Measurements from ENCODE around the gene ATOX1. TPM values are rescaled to one million over a fixed set of nuclear protein-coding genes. Genes with fewer than 3 reads are reported as not detected.
A peak's percentile ranks its signal among the peaks of the same experiment; 100 is the strongest.
"Not testable (repeated sequence)": the region's sequence is repeated elsewhere in the genome, so short reads cannot be mapped to it uniquely, and the experiment has no call there.

Gene ATOX1
- total and polyA plus RNA-seq, 2 donors = 30.8 to 121 TPM

DNA sequence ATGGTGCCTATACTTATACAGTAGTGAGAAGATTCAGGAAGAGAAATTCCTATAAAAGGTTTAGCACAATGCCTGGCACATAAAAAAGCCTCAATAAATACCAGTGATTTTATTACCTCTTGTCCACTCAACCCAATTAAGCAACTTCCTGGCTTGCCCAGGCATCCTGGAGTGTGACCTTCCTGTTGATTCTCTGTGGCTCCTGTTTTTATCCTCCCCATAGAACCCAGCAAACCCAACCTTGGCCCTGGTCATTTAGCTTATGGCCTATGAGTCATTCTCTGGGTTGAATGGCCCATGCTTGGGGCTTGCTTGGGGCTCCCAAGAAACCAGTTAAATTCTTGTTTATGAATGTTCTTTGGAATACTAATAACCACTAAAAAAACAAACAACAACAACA, 50.3 kb downstream of the ATOX1 start:
- Histone ChIP-seq H3K36me3 (ENCODE audit: insufficient read depth) (no peaks in the 10 kb centered on the region), H3K4me1 (ENCODE audit: insufficient read depth) (no peaks in the 10 kb centered on the region), H3K27ac (ENCODE audit: low read depth) (no peak overlapping the region), H3K4me3 (ENCODE audit: low read depth, low read length) (no peak overlapping the region)
- no peak for DNase-seq (ENCODE audit: extremely low spot score)

DNA sequence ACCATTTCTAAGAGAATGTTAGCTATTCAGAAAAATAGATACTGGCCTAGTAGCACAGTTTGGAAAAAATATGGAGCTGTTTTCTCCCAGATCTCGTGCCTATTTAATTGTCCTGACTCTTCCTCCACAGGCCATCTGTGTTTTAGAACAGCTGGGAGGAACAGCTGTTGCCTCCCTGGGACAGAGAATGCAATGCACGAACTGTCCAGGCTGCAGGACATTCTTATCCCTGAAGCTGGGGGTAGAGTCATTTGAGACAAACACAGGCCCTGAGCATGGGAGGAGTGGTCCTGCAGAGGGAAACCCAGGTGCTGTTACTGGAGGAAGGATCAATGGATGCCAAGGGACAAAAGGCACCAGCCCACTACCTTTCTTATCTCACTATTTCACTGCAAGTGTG, 50.9 kb downstream of the ATOX1 start:
- Histone ChIP-seq H3K36me3 (ENCODE audit: insufficient read depth) (no peaks in the 10 kb centered on the region), H3K4me1 (ENCODE audit: insufficient read depth) (no peaks in the 10 kb centered on the region), H3K27ac (ENCODE audit: low read depth) (no peak overlapping the region), H3K4me3 (ENCODE audit: low read depth, low read length) (no peak overlapping the region)
- WGBS = 51% methylated on average over 2 of the region's 2 CpGs
- no peak for DNase-seq (ENCODE audit: extremely low spot score)

DNA sequence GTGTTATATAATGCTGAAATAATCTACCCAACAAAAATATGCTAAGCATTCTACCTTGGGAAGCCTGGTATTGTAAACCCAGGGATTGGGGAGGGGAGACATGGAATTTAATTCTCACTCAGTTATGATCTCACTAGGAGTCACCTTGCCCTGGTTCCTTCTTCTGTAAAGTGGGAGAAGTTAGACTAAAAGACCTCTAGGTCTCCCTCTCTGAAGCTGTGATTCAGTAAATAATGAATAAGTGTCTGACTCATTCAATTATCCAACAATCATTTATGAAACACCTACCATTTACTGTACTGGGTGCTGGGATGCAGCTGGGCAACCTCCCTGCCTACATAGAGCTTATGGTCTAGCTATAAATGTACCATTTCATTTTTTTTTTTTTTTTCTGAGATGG, 51.5 kb downstream of the ATOX1 start:
- DNase-seq (ENCODE audit: extremely low spot score) = no peak
- Histone ChIP-seq H3K4me3 (ENCODE audit: low read depth, low read length) (no peak overlapping the region), H3K4me1 (ENCODE audit: insufficient read depth) (no peaks in the 10 kb centered on the region), H3K27ac (ENCODE audit: low read depth) (no peak overlapping the region), H3K36me3 (ENCODE audit: insufficient read depth) (no peaks in the 10 kb centered on the region)

DNA sequence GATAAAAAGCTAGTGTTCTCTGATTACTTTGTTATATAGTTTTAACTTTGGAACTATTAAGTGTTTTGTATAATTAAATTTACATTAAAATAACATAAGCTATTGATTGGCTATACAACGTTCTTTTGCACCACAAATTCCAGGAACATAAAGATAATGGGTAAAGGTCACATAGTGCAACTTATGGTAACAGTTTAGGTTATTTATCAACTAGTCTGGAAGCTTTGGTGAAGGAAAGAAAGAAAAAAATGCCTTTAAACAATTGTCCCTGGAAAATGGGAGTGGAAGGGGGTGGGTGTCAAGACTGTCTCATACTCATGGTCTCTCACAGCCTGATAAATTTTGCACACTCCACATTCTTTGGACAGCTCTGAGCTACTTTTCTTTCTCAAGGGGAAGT, 54.7 kb downstream of the ATOX1 start:
- Histone ChIP-seq H3K36me3 (ENCODE audit: insufficient read depth) (no peaks in the 10 kb centered on the region), H3K27ac (ENCODE audit: low read depth) (no peak overlapping the region), H3K4me1 (ENCODE audit: insufficient read depth) (no peaks in the 10 kb centered on the region), H3K4me3 (ENCODE audit: low read depth, low read length) (no peak overlapping the region)
- DNase-seq (ENCODE audit: extremely low spot score) = no peak
- WGBS = 66% methylated on average over 1 of the region's 1 CpG

DNA sequence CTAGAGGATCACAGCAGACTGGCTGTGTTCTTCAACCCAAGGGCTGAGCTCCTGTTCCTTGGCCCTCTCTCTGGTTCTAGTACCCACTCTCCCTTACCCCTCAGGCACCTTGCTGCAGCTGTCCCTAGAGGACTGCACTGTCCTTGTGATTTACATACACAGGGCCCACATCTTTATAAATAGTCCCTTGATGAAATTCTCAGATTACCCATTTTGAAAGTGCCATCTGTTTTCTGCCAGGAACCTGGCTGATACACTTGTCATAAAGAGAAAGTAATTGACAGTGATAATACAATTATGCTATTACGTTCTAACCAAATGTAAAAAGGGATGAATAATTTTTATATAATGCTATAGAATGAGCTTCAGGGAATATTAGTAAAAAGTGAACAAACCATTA, 55.2 kb downstream of the ATOX1 start:
- Histone ChIP-seq H3K27ac (ENCODE audit: low read depth) (no peak overlapping the region), H3K4me3 (ENCODE audit: low read depth, low read length) (no peak overlapping the region), H3K36me3 (ENCODE audit: insufficient read depth) (no peaks in the 10 kb centered on the region), H3K4me1 (ENCODE audit: insufficient read depth) (no peaks in the 10 kb centered on the region)
- no peak for DNase-seq (ENCODE audit: extremely low spot score)
- WGBS = 81% methylated on average over 1 of the region's 1 CpG

DNA sequence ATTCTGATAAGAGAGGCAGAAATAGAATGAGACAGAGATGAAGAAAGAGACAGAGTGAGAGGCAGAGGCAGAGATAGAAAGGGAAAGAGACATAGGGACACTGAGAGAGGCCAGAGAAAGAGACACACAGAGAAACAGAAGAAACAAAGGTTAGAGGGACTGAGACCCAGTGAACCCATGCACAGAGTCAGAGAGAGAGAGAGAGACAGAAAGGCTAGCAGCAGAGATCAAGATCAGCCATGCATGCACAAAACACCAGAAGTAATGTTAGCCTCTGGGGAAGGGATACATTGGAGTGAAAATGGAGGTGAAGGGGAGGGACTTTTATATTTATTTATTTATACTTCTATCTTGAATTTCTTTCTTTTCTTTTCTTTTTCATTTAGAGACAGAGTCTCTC, 57.6 kb downstream of the ATOX1 start:
- Histone ChIP-seq H3K27ac (ENCODE audit: low read depth) (no peak overlapping the region), H3K4me3 (ENCODE audit: low read depth, low read length) (no peak overlapping the region), H3K4me1 (ENCODE audit: insufficient read depth) (no peaks in the 10 kb centered on the region), H3K36me3 (ENCODE audit: insufficient read depth) (no peaks in the 10 kb centered on the region)
- no peak for DNase-seq (ENCODE audit: extremely low spot score)

DNA sequence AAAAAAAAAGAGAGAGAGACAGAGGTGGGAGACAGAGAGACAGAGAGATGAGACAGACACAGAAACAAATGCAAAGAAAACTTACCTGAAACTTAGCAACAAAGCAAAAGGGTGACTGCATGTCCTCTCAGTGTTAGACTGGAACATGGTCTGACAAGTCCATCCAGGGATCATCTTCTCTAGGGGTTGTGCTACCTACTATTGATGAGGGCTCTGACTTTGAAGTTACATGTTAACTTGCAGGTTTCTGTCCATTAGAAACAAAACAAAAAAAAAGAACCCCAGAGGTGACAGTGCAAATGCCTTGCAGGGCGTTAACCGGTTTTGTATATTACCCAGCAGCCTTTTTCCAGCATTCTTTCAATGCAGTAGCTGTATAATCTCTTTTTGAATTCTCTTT, 58.1 kb downstream of the ATOX1 start:
- no peak for DNase-seq (ENCODE audit: extremely low spot score)
- WGBS = 60% methylated on average over 2 of the region's 2 CpGs
- Histone ChIP-seq H3K4me1 (ENCODE audit: insufficient read depth) (no peaks in the 10 kb centered on the region), H3K4me3 (ENCODE audit: low read depth, low read length) (no peak overlapping the region), H3K36me3 (ENCODE audit: insufficient read depth) (no peaks in the 10 kb centered on the region), H3K27ac (ENCODE audit: low read depth) (no peak overlapping the region)

DNA sequence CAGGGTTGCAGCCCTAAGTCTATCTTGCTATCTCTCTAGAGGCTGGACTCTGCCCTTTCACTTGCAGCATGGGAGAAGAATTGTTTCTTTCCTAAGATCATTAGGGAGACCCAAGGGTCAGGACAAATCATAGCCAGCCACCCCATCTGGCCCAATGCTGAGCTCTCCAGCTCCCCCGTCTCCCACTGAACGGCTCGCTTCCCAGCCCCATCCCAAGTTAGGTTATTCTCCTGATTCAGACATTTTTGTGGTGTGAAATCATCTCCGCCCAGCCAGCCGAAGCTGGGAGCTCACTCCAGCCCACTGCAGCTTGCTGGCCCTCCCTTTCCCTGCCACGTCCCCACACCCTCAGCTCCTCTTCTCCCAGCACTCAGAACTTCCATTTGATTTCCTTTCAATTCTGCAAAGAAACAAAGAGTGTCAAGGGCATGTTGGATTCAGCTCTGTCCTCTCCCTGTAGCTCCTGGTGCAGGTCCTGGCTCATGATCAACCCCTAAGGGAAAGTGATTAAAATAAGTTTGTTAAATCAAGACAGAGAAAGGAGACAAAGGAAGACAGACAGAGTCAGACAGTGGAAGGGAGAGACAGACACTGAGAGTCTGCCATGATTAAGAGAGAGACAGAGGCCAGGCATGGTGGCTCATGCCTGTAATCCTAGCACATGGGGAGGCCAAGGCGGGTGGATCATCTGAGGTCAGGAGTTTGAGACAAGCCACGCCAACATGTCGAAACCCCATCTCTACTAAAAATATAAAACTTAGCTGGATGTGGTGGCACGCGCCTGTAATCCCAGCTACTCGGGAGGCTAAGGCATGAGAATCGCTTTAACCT, 59.1 kb downstream of the ATOX1 start:
- DNase-seq (ENCODE audit: extremely low spot score) = peak; percentile 90
- Histone ChIP-seq H3K36me3 (ENCODE audit: insufficient read depth) (no peaks in the 10 kb centered on the region), H3K4me3 (ENCODE audit: low read depth, low read length) (no peak overlapping the region), H3K27ac (ENCODE audit: low read depth) (peak overlapping the region; percentile 77), H3K4me1 (ENCODE audit: insufficient read depth) (no peaks in the 10 kb centered on the region)
- WGBS = 37% methylated on average over 13 of the region's 13 CpGs

DNA sequence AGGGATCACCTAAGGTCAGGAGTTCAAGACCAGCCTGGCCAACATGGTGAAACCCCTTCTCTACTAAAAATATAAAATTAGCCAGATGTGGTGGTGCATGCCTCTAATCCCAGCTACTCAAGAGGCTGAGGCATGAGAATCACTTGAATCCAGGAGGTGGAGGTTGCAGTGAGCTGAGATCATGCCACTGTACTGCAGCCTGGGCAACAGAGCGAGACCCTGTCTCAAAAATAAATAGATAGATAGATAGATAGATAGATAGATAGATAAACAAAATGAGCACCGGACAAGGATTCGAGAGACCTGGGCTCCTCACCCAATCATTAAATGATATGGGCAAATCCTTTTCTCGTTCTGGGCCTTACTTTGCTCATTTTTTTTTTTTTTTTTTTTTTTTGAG, 60.4 kb downstream of the ATOX1 start:
- not testable (repeated sequence) for H3K4me3 ChIP-seq (ENCODE audit: low read depth, low read length); DNase-seq (ENCODE audit: extremely low spot score); H3K27ac ChIP-seq (ENCODE audit: low read depth); H3K4me1 ChIP-seq (ENCODE audit: insufficient read depth); H3K36me3 ChIP-seq (ENCODE audit: insufficient read depth)
- 90% methylated on average over 4 of the region's 4 CpGs for WGBS

DNA sequence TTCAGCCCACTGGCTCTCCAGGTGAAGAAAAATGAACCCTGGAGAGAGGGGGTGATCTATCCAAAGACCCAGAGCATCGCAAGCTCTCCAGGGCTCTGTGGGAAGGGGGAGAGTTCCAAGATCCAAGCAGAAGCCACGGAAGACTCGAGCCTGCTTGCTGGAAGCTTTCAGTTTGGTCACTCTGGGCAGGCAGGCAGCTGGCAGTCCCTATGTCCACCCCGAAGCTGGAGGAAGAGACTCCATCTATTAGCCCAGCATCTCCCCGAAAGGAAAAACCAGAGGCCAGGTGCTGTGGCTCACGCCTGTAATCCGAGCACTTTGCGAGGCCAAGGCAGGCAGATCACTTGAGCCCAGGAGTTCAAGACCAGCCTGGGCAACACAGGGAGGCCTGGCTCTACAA, 61.0 kb downstream of the ATOX1 start:
- no peaks in the 10 kb centered on the region for H3K36me3 ChIP-seq (ENCODE audit: insufficient read depth)
- WGBS = 51% methylated on average over 8 of the region's 8 CpGs
- peak overlapping the region; percentile 11 for H3K27ac ChIP-seq (ENCODE audit: low read depth)
- no peaks in the 10 kb centered on the region for H3K4me1 ChIP-seq (ENCODE audit: insufficient read depth)
- no peak overlapping the region for H3K4me3 ChIP-seq (ENCODE audit: low read depth, low read length)
- no peak for DNase-seq (ENCODE audit: extremely low spot score)

DNA sequence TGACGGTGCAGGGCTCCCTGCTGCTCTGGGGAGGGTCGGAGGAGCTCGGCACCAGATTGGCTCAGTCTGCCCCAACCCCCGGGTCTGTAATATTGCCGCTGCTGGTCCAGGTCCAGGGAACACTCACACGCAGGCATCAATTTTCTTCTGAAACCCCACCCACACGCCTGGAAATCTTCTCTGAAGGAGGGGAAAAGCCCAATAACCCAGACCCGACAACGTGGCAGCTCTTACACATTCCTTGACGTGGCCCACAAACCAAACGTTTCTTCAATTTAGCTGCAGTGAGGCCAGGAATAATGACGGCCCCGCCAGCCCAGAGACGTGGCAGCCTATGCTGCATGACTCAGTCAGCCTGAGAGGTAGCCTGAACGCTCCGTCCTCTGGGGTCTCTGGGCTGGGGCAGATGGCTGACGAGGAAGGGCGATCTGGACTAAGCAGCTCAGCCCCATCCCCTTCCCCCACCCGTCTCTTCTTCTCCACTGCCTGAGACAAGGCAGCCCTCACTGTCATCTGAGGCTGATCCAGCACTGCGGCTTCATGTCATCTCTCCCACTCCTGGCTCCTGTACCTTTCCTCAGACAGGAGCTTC, 61.9 kb downstream of the ATOX1 start:
- no peak for DNase-seq (ENCODE audit: extremely low spot score)
- 17% methylated on average over 20 of the region's 20 CpGs for WGBS
- peak overlapping the region; percentile 89 for H3K27ac ChIP-seq (ENCODE audit: low read depth)
- no peaks in the 10 kb centered on the region for H3K36me3 ChIP-seq (ENCODE audit: insufficient read depth)
- no peaks in the 10 kb centered on the region for H3K4me1 ChIP-seq (ENCODE audit: insufficient read depth)
- H3K4me3 ChIP-seq (ENCODE audit: low read depth, low read length) = no peak overlapping the region

DNA sequence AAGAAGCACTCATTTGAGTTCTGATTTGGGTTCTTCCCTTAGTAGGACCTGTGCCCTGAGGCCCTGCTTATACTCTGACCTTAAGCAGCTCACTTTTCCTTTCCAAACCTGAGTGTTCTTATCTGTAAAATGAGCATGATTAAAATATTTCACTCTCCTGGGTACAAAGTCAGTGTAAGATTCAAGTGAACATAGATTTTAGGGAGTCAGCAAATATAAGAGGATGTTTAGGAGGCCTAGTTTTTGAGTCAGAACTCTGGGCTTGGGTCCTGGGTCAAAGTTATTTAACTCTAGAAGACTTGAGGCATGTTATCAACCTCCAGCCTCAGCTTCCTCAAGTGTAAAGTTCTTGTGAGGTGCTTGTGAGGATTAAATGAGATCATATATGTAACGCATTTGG, 63.0 kb downstream of the ATOX1 start:
- no peaks in the 10 kb centered on the region for H3K36me3 ChIP-seq (ENCODE audit: insufficient read depth)
- H3K27ac ChIP-seq (ENCODE audit: low read depth) = no peak overlapping the region
- H3K4me1 ChIP-seq (ENCODE audit: insufficient read depth) = no peaks in the 10 kb centered on the region
- H3K4me3 ChIP-seq (ENCODE audit: low read depth, low read length) = no peak overlapping the region
- WGBS = 69% methylated on average over 1 of the region's 1 CpG
- DNase-seq (ENCODE audit: extremely low spot score) = no peak

DNA sequence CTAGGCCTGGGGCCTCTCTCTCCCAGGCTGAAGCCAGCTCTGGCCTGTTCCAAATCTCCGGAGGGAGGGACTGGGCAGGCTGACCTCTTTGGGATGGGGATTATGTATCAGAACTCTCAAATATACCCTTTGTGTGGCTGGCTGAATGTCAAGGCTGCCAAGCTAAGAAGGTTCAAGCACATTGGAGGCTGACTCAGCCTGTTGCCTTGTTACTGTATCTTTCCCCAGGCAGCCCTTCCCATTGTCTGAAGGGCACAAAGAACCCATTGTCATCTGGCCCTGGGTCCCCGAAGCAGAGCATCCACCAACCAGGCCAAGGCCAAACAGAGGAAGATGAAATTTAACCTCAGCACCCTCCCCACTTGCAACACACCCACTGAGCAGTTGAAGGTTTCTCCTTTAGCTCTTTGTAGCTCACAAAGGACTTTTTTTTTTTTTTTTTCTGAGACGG, 64.4 kb downstream of the ATOX1 start:
- Histone ChIP-seq H3K27ac (ENCODE audit: low read depth) (no peak overlapping the region), H3K4me1 (ENCODE audit: insufficient read depth) (no peaks in the 10 kb centered on the region), H3K4me3 (ENCODE audit: low read depth, low read length) (no peak overlapping the region), H3K36me3 (ENCODE audit: insufficient read depth) (no peaks in the 10 kb centered on the region)
- WGBS = 84% methylated on average over 3 of the region's 3 CpGs
- DNase-seq (ENCODE audit: extremely low spot score) = no peak

All from urinary bladder (tissue), 4 donors.